ENCODE measurements around the gene CXorf66. TPM values are rescaled to one million over a fixed set of nuclear protein-coding genes. Genes with fewer than 3 reads are reported as not detected.

The CXorf66 gene, protein sequence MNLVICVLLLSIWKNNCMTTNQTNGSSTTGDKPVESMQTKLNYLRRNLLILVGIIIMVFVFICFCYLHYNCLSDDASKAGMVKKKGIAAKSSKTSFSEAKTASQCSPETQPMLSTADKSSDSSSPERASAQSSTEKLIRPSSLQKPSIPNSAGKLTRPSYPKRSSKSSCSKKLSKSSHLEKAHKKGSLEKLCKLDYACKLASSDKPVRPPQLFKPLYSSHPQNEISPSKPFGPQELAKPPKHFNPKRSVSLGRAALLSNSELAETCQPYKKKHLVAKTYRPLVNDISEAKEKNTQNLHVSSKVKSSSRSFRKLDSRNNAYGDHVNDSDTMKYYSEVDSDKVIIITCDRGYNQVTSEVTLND
- total RNA-seq (ENCODE audit: low replicate concordance) = not detected in 2 replicates

DNA sequence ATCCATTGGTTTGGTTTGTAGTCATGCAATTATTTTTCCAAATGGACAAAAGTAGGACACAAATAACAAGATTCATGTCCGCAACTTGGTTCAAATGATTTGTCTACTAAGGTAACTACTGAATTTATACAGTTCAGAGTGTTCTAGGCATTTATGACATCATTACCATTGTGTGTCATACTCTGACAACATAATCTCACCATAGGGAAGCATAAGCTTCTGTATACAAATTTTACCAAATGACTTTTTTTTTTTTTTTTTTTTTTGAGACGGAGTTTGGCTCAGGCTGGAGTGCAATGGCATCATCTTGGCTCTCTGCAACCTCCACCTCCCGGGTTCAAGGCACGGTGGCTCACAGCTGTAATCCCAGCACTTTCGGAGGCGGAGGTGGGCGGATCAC is at the start of gene CXorf66:
TSS of gene CXorf66 (minus strand) at position 101 of the 400 bp plus-strand sequence. CDS start at position 76, 25 bp downstream.

DNA sequence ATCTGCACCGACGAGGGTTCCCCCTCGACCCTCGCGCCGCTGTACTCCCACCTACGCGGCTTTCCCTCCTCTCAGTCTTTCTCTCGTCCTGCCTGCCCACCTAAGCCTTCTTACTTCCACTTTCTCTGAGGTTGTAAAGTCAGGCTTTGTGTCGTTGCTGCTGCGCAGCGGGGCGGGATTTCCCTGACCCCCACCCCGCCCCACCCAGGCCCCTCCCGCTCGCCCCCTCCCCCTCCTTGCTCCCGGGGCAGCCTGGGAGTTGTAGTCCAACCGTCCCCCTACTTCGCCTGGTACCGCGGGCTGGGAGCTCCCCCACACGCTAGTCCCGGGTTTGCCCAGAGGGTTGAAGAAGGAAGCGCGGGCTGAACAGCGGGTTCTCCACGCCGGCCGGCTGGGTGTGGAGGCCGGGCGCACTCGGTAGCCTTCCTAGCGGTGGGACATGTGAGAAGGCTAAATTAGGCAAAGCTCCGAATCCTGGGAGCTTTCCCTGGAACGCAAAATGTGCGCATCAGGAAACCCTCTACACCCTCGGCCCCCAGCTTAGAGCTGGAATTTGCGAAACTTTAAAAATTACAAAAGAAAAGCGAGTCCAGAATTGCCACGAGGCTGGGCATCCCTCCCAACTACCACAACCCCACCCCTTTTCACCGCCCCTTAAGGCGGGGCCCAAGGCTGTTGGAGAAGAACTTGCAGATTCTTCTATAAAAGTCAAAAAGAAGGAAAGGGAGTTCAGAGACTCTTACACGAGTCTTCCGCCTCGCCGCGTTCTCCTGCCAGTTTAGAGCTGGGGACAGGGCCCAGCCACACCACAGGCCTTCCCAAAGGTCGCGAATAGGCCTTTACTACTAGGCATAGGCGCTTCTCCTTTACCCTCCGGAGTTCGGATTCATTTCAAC is 32.2 kb downstream of the CXorf66 start, which contains the start of gene ATP11C:
TSS of gene ATP11C (minus strand) at position 153 of the 896 bp plus-strand sequence. CDS start 1,011 bp downstream, outside the sequence.

Other genes starting within 250 kb of the CXorf66 start
- 19.9 and 37.9 TPM in 2 replicates for gene ATP11C, start 32.5 kb downstream of the CXorf66 start, total RNA-seq (ENCODE audit: low replicate concordance)